Lower leg skin (tissue), 3 donors: Measurements from ENCODE around the gene LRIG1.

Experiments
- POLR2A ChIP-seq, 2 donors: fragments of 450-650 bp; IDR thresholded peaks; one replicate each; pipeline ENCODE4 v1.6.1; 2016 to 2017; ENCODE audit warnings: antibody characterized with exemption in 2 of 2, mild to moderate bottlenecking in 1 of 2, moderate library complexity in 1 of 2
- TF ChIP-seq, protein P1 (sequence below), 3 donors: fragments of 450-650 bp; IDR thresholded peaks; one replicate each; pipeline ENCODE4 v1.5.1; 2016; ENCODE audit warnings: antibody characterized with exemption in 3 of 3, mild to moderate bottlenecking in 3 of 3, moderate library complexity in 2 of 3

DNA sequence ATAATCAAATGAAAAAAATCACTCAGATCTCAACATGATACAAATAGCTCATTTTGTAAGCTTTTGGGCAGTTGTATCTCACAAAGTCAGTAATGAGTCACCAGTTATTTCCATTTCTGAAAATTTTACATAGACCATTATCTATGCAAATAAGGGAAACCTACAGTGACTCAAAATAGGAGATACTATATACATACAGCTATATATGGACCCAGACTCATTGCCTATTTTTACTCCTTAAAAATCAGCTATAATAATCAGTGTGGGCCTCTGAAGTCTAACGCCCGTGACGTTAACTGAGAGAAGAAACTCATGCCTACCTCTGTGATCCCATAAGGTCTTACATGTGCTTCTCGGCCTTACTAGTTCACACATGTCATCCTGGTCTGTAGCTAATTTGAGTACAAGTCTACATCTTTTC, 31.6 kb downstream of the LRIG1 start:
- TF ChIP-seq, protein P1, sequence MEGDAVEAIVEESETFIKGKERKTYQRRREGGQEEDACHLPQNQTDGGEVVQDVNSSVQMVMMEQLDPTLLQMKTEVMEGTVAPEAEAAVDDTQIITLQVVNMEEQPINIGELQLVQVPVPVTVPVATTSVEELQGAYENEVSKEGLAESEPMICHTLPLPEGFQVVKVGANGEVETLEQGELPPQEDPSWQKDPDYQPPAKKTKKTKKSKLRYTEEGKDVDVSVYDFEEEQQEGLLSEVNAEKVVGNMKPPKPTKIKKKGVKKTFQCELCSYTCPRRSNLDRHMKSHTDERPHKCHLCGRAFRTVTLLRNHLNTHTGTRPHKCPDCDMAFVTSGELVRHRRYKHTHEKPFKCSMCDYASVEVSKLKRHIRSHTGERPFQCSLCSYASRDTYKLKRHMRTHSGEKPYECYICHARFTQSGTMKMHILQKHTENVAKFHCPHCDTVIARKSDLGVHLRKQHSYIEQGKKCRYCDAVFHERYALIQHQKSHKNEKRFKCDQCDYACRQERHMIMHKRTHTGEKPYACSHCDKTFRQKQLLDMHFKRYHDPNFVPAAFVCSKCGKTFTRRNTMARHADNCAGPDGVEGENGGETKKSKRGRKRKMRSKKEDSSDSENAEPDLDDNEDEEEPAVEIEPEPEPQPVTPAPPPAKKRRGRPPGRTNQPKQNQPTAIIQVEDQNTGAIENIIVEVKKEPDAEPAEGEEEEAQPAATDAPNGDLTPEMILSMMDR (IDR thresholded peaks at IDR 0.05), result no peak
- TF ChIP-seq POLR2A (IDR thresholded peaks at IDR 0.05), result no peak
